HepG2 (cell line): Measurements from ENCODE around the gene DLX6. TPM values are rescaled to one million over a fixed set of nuclear protein-coding genes. Genes with fewer than 3 reads are reported as not detected.
A peak's percentile ranks its signal among the peaks of the same experiment; 100 is the strongest.

Source experiments
- ATAC-seq: fragments of 200-7000 bp; cut with Tn5 transposase; 3 replicates; pipeline ENCODE4 v1.9.1; 2020; ENCODE audit warnings: mild to moderate bottlenecking, moderate library complexity
- Bru-seq: library from RNA; stranded (reverse); fragments of 400-500 nt; gene quantifications from one replicate; lab custom pipeline; 2021; lab: Mats Ljungman, UMichigan
- BruChase-seq, 2 experiments: library from RNA; stranded (reverse); fragments of 400-500 nt; gene quantifications; one replicate each; lab custom pipeline; 2021; lab: Mats Ljungman, UMichigan
- BruUV-seq: library from RNA; stranded (reverse); fragments of 400-500 nt; replicated peaks from 2 replicates; lab custom pipeline; 2021; lab: Mats Ljungman, UMichigan
- CTCF ChIA-PET: fragments of 300-600 bp; formaldehyde crosslinking; extraction: SDS; loops from one replicate; lab custom pipeline; 2021; ENCODE audit warnings: low total read pairs, inconsistent platforms, low intra/inter-chr PET ratio; lab: Yijun Ruan, JAX
- POLR2A ChIA-PET: fragments of 350-600 bp; sonication (Branson Sonifier 250); formaldehyde crosslinking; loops from one replicate; lab custom pipeline; 2020; ENCODE audit warnings: antibody characterized with exemption, inconsistent platforms; lab: Yijun Ruan, JAX
- DNase-seq: peaks from one replicate; pipeline ENCODE4 v3.0.0-alpha.2; 2015; ENCODE audit warnings: low spot score
- FAIRE-seq: peaks from 3 replicates; lab custom pipeline; 2011; peaks lifted over from hg19 to GRCh38; lab: Jason Lieb, UNC
- H2AFZ ChIP-seq: one replicate; pipeline ENCODE4 v1.6.1; 2011; ENCODE audit warnings: low read length, inconsistent platforms
- H3K27ac ChIP-seq: fragments of 300-600 bp; 3 replicates; pipeline ENCODE4 v1.8.0; 2011; ENCODE audit warnings: mixed run types, mild to moderate bottlenecking, mixed read lengths, low read length, inconsistent platforms; ENCODE audit not compliant: insufficient read depth; ENCODE audit errors: extremely low read length
- H3K27me3 ChIP-seq, 2 experiments: fragments of 200-600 bp in 1 of 2; 2 replicates in 1 of 2; 3 replicates in 1 of 2; pipeline versions ENCODE4 v1.6.0 to v1.8.0; 2011; ENCODE audit warnings: low read length in 2 of 2, mild to moderate bottlenecking in 2 of 2, moderate library complexity in 2 of 2, inconsistent platforms in 1 of 2; ENCODE audit not compliant: insufficient read depth in 2 of 2, control insufficient read depth in 1 of 2
- H3K36me3 ChIP-seq, 2 experiments: fragments of 200-600 bp in 1 of 2; replicated peaks in 1 of 2; 2 replicates in 1 of 2; 3 replicates in 1 of 2; pipeline versions ENCODE4 v1.5.1 to v1.8.0; 2011; ENCODE audit warnings: low read length in 2 of 2, inconsistent platforms in 1 of 2; ENCODE audit not compliant: insufficient read depth in 2 of 2, control insufficient read depth in 1 of 2
- H3K4me1 ChIP-seq: 2 replicates; pipeline ENCODE4 v1.5.1; 2012; ENCODE audit warnings: low read length, inconsistent platforms; ENCODE audit not compliant: insufficient read depth
- H3K4me2 ChIP-seq: 2 replicates; pipeline ENCODE4 v1.6.0; 2011; ENCODE audit warnings: low read depth, low read length, inconsistent platforms
- H3K4me3 ChIP-seq, 3 experiments: fragments of 200-600 bp in 1 of 3; sonication (generic), shearing (Covaris generic) in 1 of 3; replicated peaks in 1 of 3; 2 replicates each; pipeline ENCODE4 v1.5.1; 2011 to 2016; ENCODE audit warnings: low read length in 3 of 3, inconsistent platforms in 2 of 3, low read depth in 2 of 3, mild to moderate bottlenecking in 2 of 3, control low read depth in 1 of 3, mixed read lengths in 1 of 3; ENCODE audit not compliant: insufficient read depth in 1 of 3
- H3K79me2 ChIP-seq: one replicate; pipeline ENCODE4 v1.6.1; 2011; ENCODE audit warnings: low read length, inconsistent platforms; ENCODE audit not compliant: insufficient read depth
- H3K9ac ChIP-seq: 2 replicates; pipeline ENCODE4 v1.6.0; 2011; ENCODE audit warnings: mild to moderate bottlenecking, low read depth, low read length, inconsistent platforms; ENCODE audit not compliant: insufficient read depth
- H3K9me3 ChIP-seq: 2 replicates; pipeline ENCODE4 v1.5.1; 2012; ENCODE audit warnings: mild to moderate bottlenecking, low read length
- H4K20me1 ChIP-seq: 2 replicates; pipeline ENCODE4 v1.6.0; 2011; ENCODE audit warnings: inconsistent platforms, mild to moderate bottlenecking, low read length, moderate library complexity; ENCODE audit not compliant: insufficient read depth
- DMAP1 ChIP-seq: IDR thresholded peaks from 2 replicates; pipeline ENCODE4 v1.6.1; 2016
- GATA4 ChIP-seq: sonication (generic); IDR thresholded peaks from 2 replicates; pipeline ENCODE4 v1.6.1; 2016; ENCODE audit warnings: antibody characterized with exemption, low read depth, borderline replicate concordance
- SALL1 ChIP-seq: sonication (generic); formaldehyde crosslinking; IDR thresholded peaks from 2 replicates; pipeline ENCODE4 v1.8.0; 2022; ENCODE audit warnings: mild to moderate bottlenecking, missing genetic modification reagents
- SSRP1 ChIP-seq: IDR thresholded peaks from 2 replicates; pipeline ENCODE4 v1.6.1; 2016; ENCODE audit warnings: control low read depth
- ZFP1 ChIP-seq: IDR thresholded peaks from 2 replicates; pipeline ENCODE4 v1.6.1; 2016
- ZNF225 ChIP-seq: sonication (generic); formaldehyde crosslinking; IDR thresholded peaks from 2 replicates; pipeline ENCODE4 v1.4.0; 2020; ENCODE audit warnings: mild to moderate bottlenecking, missing genetic modification reagents
- ZNF510 ChIP-seq: sonication (generic); formaldehyde crosslinking; IDR thresholded peaks from 2 replicates; pipeline ENCODE4 v1.4.0; 2020; ENCODE audit warnings: low read depth, mild to moderate bottlenecking, missing genetic modification reagents
- ZNF563 ChIP-seq: sonication (generic); formaldehyde crosslinking; IDR thresholded peaks from 2 replicates; pipeline ENCODE4 v1.8.0; 2022; ENCODE audit warnings: mild to moderate bottlenecking, moderate library complexity, missing genetic modification reagents
- ZNF619 ChIP-seq: sonication (generic); formaldehyde crosslinking; IDR thresholded peaks from 2 replicates; pipeline ENCODE4 v1.4.0; 2020; ENCODE audit warnings: mild to moderate bottlenecking, missing genetic modification reagents
- ZSCAN22 ChIP-seq: sonication (generic); formaldehyde crosslinking; IDR thresholded peaks from 2 replicates; pipeline ENCODE4 v1.4.0; 2020; ENCODE audit warnings: mild to moderate bottlenecking, missing genetic modification reagents
- WGBS: methylation state at CpG from one replicate; pipeline ENCODE4 v1.1.6; 2017; ENCODE audit warnings: low lambda C conversion rate; 5-methylcytosine and 5-hydroxymethylcytosine counted together
- in situ Hi-C: cut with HindIII; loops from 2 replicates; pipeline ENCODE4 v1.10.0; 2017; ENCODE audit warnings: low pct_unique_long_range_greater_than_20kb; ENCODE audit not compliant: extremely low pct_ligation_motif_present
- intact Hi-C: fragments of 100-400 bp; cut with micrococcal nuclease; formaldehyde crosslinking; loops from one replicate; pipeline ENCODE4 v1.10.0; 2022; ENCODE audit not compliant: unreplicated experiment
- long read RNA-seq, 2 experiments: library from RNA in 1 of 2; library from polyadenylated mRNA in 1 of 2; stranded (forward) in 1 of 2; unstranded in 1 of 2; transcript quantifications; one replicate each; pipeline ENCODE4 v2.0.0, GENCODE V29; 2019 to 2022
- polyA minus RNA-seq, 3 experiments: library from RNA; depleted of rRNA, polyadenylated mRNA; stranded (reverse); fragments of >200 nt; gene quantifications; 2 replicates each; pipeline ENCODE4 v1.2.3, GENCODE V29; 2011; ENCODE audit warnings: low replicate concordance in 1 of 3
- polyA plus RNA-seq, 8 experiments: library from polyadenylated mRNA; depleted of rRNA in 3 of 8; stranded (reverse) in 7 of 8; unstranded in 1 of 8; fragments of >200 nt; fragmentation: Illumina TruSeq in 4 of 8; extraction: Trizol in 4 of 8; gene quantifications; 2 replicates each; pipeline versions ENCODE4 v1.2.1 to v1.2.3, GENCODE V29; 2011 to 2016; ENCODE audit warnings: low read depth in 4 of 8, missing spikeins in 1 of 8, mixed read lengths in 1 of 8; ENCODE audit not compliant: insufficient read depth in 1 of 8
- total RNA-seq, 5 experiments: library from RNA; depleted of rRNA; stranded (reverse); fragments of >200 nt; fragmentation: Illumina TruSeq; extraction: Trizol; gene quantifications; 2 replicates each; pipeline ENCODE4 v1.2.3, GENCODE V29; 2016; ENCODE audit warnings: low read depth in 1 of 5
- TF ChIP-seq, protein P1 (sequence below): sonication (generic); formaldehyde crosslinking; conservative IDR thresholded peaks from 2 replicates; pipeline ENCODE4 v1.8.0; 2022; ENCODE audit warnings: mild to moderate bottlenecking, moderate library complexity, missing genetic modification reagents
- TF ChIP-seq, protein P2 (sequence below): IDR thresholded peaks from 2 replicates; pipeline ENCODE4 v1.6.1; 2016

Gene DLX6
- 4.5 and 5.5 TPM in 2 replicates for total RNA-seq (2016; rRNA removed; fragmentation: Illumina TruSeq; extraction: Trizol)
- 3.3 and 4.7 TPM in 2 replicates for total RNA-seq (2016; cell fraction: cytosol; rRNA removed; fragmentation: Illumina TruSeq; extraction: Trizol; ENCODE audit: low read depth)
- total RNA-seq (2016; cell fraction: insoluble cytoplasmic fraction; rRNA removed; fragmentation: Illumina TruSeq; extraction: Trizol), result 3.5 and 5.4 TPM in 2 replicates
- 5.4 and 5.6 TPM in 2 replicates for total RNA-seq (2016; cell fraction: membrane; rRNA removed; fragmentation: Illumina TruSeq; extraction: Trizol)
- 6.2 and 7.9 TPM in 2 replicates for total RNA-seq (2016; cell fraction: nucleus; rRNA removed; fragmentation: Illumina TruSeq; extraction: Trizol)
- 2.4 and 3.5 TPM in 2 replicates for polyA plus RNA-seq (2011; rRNA removed)
- 2.6 and 2.9 TPM in 2 replicates for polyA plus RNA-seq (2011; cell fraction: cytosol; rRNA removed)
- 5.8 and 7.3 TPM in 2 replicates for polyA plus RNA-seq (2011; cell fraction: nucleus; rRNA removed)
- 4.5 and 5.0 TPM in 2 replicates for polyA plus RNA-seq (2012)
- polyA plus RNA-seq (2016; cell fraction: cytosol; fragmentation: Illumina TruSeq; extraction: Trizol; ENCODE audit: low read depth), result 1.5 and 1.8 TPM in 2 replicates
- 6.9 and 8.6 TPM in 2 replicates for polyA plus RNA-seq (2016; cell fraction: insoluble cytoplasmic fraction; fragmentation: Illumina TruSeq; extraction: Trizol; ENCODE audit: low read depth)
- polyA plus RNA-seq (2016; cell fraction: membrane; fragmentation: Illumina TruSeq; extraction: Trizol; ENCODE audit: low read depth), result 3.4 and 4.2 TPM in 2 replicates
- 13.3 and 14.1 TPM in 2 replicates for polyA plus RNA-seq (2016; cell fraction: nucleus; fragmentation: Illumina TruSeq; extraction: Trizol; ENCODE audit: insufficient read depth, low read depth)
- polyA minus RNA-seq (2011; rRNA and poly(A)+ RNA removed; ENCODE audit: low replicate concordance), result 3.2 TPM in 1 of 2 replicates, not detected in the other
- 2.5 and 2.8 TPM in 2 replicates for polyA minus RNA-seq (2011; cell fraction: cytosol; rRNA and poly(A)+ RNA removed)
- 7.8 and 15.5 TPM in 2 replicates for polyA minus RNA-seq (2011; cell fraction: nucleus; rRNA and poly(A)+ RNA removed)
- percentile 79 among the genes with signal in this experiment for Bru-seq, nascent RNA
- BruChase-seq, experiment 1, labeled RNA remaining after a 6-hour chase, result percentile 69 among the genes with signal in this experiment
- BruChase-seq, experiment 2, labeled RNA remaining after a 2-hour chase, result percentile 84 among the genes with signal in this experiment
- long read RNA-seq, experiment 1, transcript DLX6-202 (3 exons, 2,304 nt), result major isoform, 7 of 8 reads
- long read RNA-seq, experiment 1, partial matches to known transcripts, result 0 of 8 reads
- long read RNA-seq, experiment 1, other reads (novel, unspliced or antisense), result 1 of 8 reads
- long read RNA-seq, experiment 2, partial matches to known transcripts, result 0 of 10 reads
- long read RNA-seq, experiment 2, other reads (novel, unspliced or antisense), result 8 of 10 reads

DNA sequence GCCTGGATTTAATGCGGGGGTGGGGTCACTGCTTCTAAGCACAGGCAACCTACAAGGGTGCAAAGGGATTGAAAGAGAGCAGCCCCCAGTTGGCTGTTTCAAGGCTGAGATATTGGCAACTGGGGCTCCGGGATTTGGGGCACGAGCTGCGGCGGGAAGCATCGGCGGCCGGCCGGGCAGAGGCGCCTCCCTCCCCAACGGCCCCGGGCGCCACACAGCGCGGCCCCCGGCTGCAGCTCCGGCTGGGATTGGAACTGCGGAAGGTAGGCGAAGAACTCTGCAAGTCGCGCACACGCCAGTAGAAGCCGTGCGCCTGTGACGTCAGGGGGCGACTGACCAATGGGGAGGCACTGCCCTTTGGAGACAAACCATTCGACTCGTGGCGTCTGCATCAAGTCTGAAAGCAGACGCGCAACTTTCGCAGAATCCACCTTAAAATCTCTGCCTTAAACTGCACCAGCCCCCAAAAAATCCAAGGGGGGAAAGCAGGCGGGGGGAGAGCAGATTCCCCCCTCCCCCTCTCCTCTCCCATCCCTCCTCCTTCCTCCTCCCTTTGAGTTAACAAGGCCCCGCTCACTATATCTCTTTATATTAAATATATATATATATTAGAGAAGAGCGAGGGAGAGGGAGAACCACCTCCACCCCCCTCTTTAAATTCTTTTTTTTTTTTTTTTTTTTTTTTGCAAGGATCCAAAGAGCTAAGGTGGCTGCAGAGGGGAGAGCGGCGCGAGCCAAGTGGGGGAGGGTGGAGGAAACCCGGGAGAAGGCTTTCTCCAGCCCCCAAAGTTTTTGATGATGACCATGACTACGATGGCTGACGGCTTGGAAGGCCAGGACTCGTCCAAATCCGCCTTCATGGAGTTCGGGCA lies at the start of gene DLX6:
DLX6 (plus strand) TSS at position 371 of the 872 bp plus-strand sequence; CDS start at position 796, 425 bp downstream.
- CTCF ChIA-PET, result no interaction called here
- H3K27me3 ChIP-seq, result no peaks in the 10 kb centered on the region; a peak in 1 of 5 replicates
- POLR2A ChIA-PET, result interaction anchor here (0.7 to 4.8 kb wide), 21 partner anchors 8 to 867 kb away, joined by 3 to 163 read pairs (median 6); partner anchors contain the start of genes ASNS, DLX5, SDHAF3 and SEM1
- BruUV-seq, result no TSS peak
- peaks cover 7 to 8% of the 10 kb centered on the region in 2 experiments; a peak in 4 of 5 replicates for H3K36me3 ChIP-seq
- peak; percentile 85 for ATAC-seq
- peaks cover 35% of the 10 kb centered on the region for H3K4me1 ChIP-seq
- H3K4me2 ChIP-seq, result peak within 1 kb of the TSS; percentile 90
- intact Hi-C loops, result loop anchor here (1.0 to 10.0 kb wide), 7 partner anchors 11 to 928 kb away; partner anchors contain the start of gene SLC25A13
- no peaks in the 10 kb centered on the region for H3K9me3 ChIP-seq
- in situ Hi-C loops, result loop anchor here (25.0 kb wide), 1 partner anchor 693 kb away; the partner anchor contains the start of gene SLC25A13
- H3K27ac ChIP-seq, result peak within 1 kb of the TSS; percentile 90
- peaks cover 9% of the 10 kb centered on the region for H3K79me2 ChIP-seq
- DNase-seq, result peak; percentile 93
- WGBS, result 1% methylated on average over 13 of the region's 44 CpGs
- peak within 1 kb of the TSS; percentile 86 for H3K9ac ChIP-seq
- no peak within 1 kb of the TSS for H2AFZ ChIP-seq
- H3K4me3 ChIP-seq, result peak within 1 kb of the TSS; percentile 78 to 80 (median 79)
- no peaks in the 10 kb centered on the region for H4K20me1 ChIP-seq
- peak; percentile 81 for FAIRE-seq
- TF ChIP-seq SSRP1 (no peak), ZNF563 (no peak), SALL1 (CRISPR knock-in tag) (peak; percentile 80), GATA4 (peak; percentile 55; the same call in 1 of the 2 replicates), ZFP1 (no peak), ZNF510 (CRISPR knock-in tag) (0 out of 2 replicates have a peak, but pooled peaks have one; percentile 62), DMAP1 (0 out of 2 replicates have a peak, but pooled peaks have one; percentile 31), ZSCAN22 (CRISPR knock-in tag) (no peak), ZNF225 (CRISPR knock-in tag) (peak; percentile 50; the same call in 1 of the 2 replicates), ZNF619 (CRISPR knock-in tag) (no peak)
- TF ChIP-seq, protein P1, sequence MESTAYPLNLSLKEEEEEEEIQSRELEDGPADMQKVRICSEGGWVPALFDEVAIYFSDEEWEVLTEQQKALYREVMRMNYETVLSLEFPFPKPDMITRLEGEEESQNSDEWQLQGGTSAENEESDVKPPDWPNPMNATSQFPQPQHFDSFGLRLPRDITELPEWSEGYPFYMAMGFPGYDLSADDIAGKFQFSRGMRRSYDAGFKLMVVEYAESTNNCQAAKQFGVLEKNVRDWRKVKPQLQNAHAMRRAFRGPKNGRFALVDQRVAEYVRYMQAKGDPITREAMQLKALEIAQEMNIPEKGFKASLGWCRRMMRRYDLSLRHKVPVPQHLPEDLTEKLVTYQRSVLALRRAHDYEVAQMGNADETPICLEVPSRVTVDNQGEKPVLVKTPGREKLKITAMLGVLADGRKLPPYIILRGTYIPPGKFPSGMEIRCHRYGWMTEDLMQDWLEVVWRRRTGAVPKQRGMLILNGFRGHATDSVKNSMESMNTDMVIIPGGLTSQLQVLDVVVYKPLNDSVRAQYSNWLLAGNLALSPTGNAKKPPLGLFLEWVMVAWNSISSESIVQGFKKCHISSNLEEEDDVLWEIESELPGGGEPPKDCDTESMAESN (CRISPR knock-in tag), result no peak; the same call in 1 of the 2 replicates
- TF ChIP-seq, protein P2, sequence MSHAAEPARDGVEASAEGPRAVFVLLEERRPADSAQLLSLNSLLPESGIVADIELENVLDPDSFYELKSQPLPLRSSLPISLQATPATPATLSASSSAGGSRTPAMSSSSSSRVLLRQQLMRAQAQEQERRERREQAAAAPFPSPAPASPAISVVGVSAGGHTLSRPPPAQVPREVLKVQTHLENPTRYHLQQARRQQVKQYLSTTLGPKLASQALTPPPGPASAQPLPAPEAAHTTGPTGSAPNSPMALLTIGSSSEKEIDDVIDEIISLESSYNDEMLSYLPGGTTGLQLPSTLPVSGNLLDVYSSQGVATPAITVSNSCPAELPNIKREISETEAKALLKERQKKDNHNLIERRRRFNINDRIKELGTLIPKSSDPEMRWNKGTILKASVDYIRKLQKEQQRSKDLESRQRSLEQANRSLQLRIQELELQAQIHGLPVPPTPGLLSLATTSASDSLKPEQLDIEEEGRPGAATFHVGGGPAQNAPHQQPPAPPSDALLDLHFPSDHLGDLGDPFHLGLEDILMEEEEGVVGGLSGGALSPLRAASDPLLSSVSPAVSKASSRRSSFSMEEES (CRISPR knock-in tag), result no peak
